Measurements from ENCODE around the gene RPS21.

- TF ChIP-seq, protein P1, sequence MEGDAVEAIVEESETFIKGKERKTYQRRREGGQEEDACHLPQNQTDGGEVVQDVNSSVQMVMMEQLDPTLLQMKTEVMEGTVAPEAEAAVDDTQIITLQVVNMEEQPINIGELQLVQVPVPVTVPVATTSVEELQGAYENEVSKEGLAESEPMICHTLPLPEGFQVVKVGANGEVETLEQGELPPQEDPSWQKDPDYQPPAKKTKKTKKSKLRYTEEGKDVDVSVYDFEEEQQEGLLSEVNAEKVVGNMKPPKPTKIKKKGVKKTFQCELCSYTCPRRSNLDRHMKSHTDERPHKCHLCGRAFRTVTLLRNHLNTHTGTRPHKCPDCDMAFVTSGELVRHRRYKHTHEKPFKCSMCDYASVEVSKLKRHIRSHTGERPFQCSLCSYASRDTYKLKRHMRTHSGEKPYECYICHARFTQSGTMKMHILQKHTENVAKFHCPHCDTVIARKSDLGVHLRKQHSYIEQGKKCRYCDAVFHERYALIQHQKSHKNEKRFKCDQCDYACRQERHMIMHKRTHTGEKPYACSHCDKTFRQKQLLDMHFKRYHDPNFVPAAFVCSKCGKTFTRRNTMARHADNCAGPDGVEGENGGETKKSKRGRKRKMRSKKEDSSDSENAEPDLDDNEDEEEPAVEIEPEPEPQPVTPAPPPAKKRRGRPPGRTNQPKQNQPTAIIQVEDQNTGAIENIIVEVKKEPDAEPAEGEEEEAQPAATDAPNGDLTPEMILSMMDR (conservative IDR thresholded peaks at IDR 0.05; ENCODE audit: low read length), result no peak
- TF ChIP-seq EZH2phosphoT487 (IDR thresholded peaks at IDR 0.05; ENCODE audit: borderline replicate concordance), result no peak
Measured at GRCh38 chr20:62424249-62425107, 37.6 kb downstream of the RPS21 start.

Measured in Loucy (cell line).